AG09309 (cell line): ENCODE results near the gene YPEL5.

Experiments used
- DNase-seq: peaks from one replicate; pipeline ENCODE4 v3.0.0-alpha.2; 2010; ENCODE audit warnings: low read depth
- H3K4me3 ChIP-seq: 2 replicates; pipeline ENCODE4 v1.5.1; 2011; ENCODE audit warnings: mild to moderate bottlenecking, low read depth, low read length, moderate library complexity; ENCODE audit not compliant: control insufficient read depth
- TF ChIP-seq, protein P1 (sequence below): IDR thresholded peaks from 2 replicates; pipeline ENCODE4 v1.5.1; 2011; ENCODE audit warnings: mild to moderate bottlenecking, low read depth, low read length, inconsistent platforms; ENCODE audit not compliant: insufficient read depth, control insufficient read depth; ENCODE audit errors: missing control alignments

Gene YPEL5

DNA sequence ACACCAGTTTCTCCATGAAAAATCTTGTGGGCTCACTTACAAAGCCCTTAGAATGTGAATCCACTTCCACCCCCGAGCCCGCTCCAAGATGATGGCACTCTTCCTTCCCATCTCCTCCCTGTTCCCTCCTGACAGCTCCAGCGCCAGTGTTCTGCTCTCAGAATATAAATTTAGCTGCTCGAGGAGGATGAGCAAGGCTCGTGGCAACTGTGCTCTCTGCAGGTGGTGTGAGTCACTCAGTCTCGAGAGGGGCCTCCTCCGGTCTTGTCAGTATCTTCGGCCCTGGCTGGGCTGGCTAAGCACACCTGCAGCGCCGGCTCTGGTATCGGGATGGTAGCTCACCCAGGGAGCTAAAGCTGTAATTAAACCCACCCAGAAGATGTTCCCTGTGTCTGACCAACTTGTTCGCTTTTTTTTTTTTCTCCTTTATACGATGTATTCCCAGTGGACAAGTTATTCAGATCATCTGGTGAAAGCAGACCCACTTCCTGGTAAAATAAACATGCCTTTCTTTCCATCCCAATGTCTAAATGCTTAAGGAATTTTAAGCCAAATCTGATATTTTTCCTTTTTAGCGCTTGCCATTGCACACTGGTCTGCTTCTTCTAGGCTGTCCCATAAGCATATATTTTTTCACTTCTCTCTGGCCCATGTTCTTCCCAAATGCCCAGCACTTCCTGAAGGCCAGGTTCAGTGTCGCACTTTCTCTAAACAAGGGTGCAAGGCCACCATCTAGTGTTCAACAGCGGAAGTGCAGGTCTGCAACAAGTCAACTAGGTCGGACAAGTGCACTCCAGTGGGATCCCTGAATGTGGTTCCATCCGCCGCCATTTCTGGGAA lies 31.4 kb upstream of the YPEL5 start:
- TF ChIP-seq, protein P1, sequence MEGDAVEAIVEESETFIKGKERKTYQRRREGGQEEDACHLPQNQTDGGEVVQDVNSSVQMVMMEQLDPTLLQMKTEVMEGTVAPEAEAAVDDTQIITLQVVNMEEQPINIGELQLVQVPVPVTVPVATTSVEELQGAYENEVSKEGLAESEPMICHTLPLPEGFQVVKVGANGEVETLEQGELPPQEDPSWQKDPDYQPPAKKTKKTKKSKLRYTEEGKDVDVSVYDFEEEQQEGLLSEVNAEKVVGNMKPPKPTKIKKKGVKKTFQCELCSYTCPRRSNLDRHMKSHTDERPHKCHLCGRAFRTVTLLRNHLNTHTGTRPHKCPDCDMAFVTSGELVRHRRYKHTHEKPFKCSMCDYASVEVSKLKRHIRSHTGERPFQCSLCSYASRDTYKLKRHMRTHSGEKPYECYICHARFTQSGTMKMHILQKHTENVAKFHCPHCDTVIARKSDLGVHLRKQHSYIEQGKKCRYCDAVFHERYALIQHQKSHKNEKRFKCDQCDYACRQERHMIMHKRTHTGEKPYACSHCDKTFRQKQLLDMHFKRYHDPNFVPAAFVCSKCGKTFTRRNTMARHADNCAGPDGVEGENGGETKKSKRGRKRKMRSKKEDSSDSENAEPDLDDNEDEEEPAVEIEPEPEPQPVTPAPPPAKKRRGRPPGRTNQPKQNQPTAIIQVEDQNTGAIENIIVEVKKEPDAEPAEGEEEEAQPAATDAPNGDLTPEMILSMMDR = peak; percentile 98
- H3K4me3 ChIP-seq = no peak overlapping the region
- DNase-seq = no peak

DNA sequence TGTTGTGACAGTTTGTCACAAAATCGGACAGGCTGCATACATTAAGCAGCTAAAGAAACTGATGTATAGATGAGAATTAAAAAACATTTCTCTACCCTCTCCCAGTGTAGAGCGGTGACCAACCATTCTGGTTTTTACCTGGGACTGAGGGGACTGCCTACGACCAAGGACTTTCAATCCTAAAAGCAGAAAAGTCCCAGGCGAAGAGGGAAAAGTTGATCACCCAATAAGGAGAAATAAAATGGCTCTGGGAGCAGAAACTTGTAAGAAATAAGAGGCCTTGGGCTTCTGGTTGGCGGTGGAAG lies 30.9 kb upstream of the YPEL5 start:
- TF ChIP-seq, protein P1 = no peak
- H3K4me3 ChIP-seq = no peak overlapping the region
- DNase-seq = no peak

DNA sequence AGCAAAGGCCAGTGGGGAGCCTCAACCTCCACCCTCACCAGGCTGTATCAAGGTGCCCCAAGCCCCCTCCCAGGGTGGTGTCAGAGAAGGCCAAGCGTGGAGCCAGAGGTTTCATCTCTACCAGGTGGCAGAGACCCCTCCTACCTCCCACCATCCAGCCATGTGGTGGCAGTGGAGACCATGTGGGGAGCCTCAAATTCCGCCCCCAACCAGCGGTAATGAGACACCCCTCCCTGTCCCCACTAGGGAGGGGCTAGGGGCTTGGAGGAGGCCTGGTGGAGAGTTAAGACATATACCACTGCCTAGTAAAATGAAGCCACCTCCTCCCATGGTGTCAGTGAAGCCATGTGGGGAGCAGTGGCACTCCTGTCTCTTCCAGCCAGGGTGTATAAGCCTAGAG lies 24.4 kb upstream of the YPEL5 start:
- no peak overlapping the region for H3K4me3 ChIP-seq
- TF ChIP-seq, protein P1 = no peak
- DNase-seq = no peak

DNA sequence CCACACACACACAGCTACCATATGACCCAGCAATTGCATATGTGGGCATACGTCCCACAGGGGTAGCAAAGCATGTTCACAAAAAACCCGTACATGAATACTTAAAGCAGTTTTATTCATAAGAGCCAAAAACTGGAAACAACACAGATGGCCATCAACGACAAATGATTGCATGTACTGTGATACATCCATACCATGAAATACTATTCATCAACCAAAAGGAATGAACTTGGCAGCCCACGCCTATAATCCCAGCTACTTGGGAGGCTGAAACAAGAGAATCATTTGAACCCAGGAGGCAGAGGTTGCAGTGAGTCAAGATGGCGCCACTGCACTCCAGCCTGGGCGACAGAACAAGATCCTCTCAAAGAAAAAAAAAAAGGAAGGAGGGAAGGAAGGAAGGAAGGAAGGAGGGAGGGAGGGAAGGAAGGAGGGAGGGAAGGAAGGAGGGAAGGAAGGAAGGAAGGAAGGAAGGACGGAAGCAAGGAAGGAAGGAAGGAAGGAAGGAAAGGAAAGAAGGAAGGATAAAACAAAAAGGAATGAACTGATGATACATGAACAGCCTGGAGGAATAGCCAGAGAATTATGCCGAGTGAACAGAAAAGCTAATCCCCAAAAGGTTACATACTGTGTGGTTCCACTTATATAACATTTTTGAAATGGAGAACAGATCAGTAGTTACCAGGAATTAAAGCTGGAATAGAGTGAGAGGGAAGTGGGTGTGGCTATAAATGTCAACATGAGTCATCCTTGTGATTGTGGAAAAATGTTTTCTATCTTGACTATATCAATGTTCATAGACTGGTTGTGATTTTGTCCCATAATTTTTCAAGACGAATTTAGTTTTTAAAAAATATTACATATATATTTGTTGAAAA lies 19.6 kb upstream of the YPEL5 start:
- no peak overlapping the region for H3K4me3 ChIP-seq
- DNase-seq = no peak
- TF ChIP-seq, protein P1 = no peak

DNA sequence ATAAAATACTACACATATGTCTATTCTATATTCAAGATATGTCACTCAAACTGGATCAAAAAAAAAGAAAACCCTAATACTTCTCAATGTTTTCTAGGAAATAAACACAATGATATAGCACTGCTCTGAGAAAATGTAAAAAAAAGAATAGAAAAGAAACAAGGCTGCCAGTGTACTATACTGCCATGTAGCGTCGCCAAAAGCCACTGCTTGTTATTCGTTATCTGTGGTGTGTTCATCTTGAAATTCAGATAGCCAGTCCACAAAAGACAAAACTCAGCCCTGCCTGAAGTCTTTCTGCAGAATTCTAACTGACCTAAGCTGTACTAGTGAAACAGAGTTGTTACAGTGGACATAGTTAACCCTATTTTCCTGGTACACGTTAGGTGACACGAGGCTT lies 12.2 kb upstream of the YPEL5 start:
- no peak overlapping the region for H3K4me3 ChIP-seq
- TF ChIP-seq, protein P1 = no peak
- no peak for DNase-seq

DNA sequence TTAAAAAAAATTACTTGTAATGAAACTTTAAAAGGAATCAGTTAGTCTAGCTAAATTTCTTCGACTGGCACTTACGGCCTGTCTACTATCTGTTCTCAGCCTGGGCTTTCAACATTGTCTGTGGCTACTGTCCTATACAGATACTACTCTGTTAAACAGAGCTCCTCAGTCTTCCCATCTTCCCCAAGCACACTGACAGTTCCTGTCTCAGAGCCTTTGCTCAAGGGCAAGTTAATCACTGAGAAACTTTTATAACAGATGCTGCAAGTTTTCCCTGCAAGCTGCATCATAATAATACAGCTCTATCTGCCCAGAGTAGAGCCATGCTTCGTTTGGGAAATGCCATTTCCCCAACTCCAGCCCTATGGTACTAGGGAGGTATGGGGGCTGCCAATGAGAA lies 11.3 kb upstream of the YPEL5 start:
- H3K4me3 ChIP-seq = no peak overlapping the region
- TF ChIP-seq, protein P1 = no peak
- DNase-seq = no peak
